ENCODE data around the gene XCL2. TPM values are rescaled to one million over a fixed set of nuclear protein-coding genes. Genes with fewer than 3 reads are reported as not detected.

XCL2 gene
- total RNA-seq, 2 experiments from 2014 or later = not detected

GRCh38 chr1:168514455-168514854 lies 29.3 kb downstream of the XCL2 start:
- no peak for DNase-seq (ENCODE audit: low spot score)
- no TSS peak for BruUV-seq (replicated peaks)
- no peaks in the 10 kb centered on the region for H4K20me1 ChIP-seq (ENCODE audit: insufficient read depth, low read length)
- no peaks in the 10 kb centered on the region for H3K9me2 ChIP-seq (ENCODE audit: insufficient read depth, low read length)
- no peak overlapping the region for H2AFZ ChIP-seq (ENCODE audit: low read length)
- H3K9me3 ChIP-seq (ENCODE audit: low read length) = no peaks in the 10 kb centered on the region
- no peak for TF ChIP-seq CTCF (conservative IDR thresholded peaks at IDR 0.05; ENCODE audit: low read length)
- TF ChIP-seq EZH2phosphoT487 (IDR thresholded peaks at IDR 0.05; ENCODE audit: borderline replicate concordance, low read depth, low read length) = no peak
- no peak overlapping the region for H3K27ac ChIP-seq (ENCODE audit: low read depth, low read length, poor library complexity, severe bottlenecking)
- H3K4me2 ChIP-seq (ENCODE audit: low read length) = no peak overlapping the region
- intact Hi-C loops (cut with micrococcal nuclease; ENCODE audit: unreplicated experiment) = no loop called here
- ChIA-PET CTCF (ENCODE audit: unreplicated experiment) (no interaction called here), POLR2A (interaction anchor here (1.2 kb wide), 1 partner anchor 9 kb away, joined by 3 read pairs; no protein-coding TSS in a partner anchor)
- H3K36me3 ChIP-seq (ENCODE audit: insufficient read depth, low read length) = no peaks in the 10 kb centered on the region
- no peaks in the 10 kb centered on the region for H3K4me1 ChIP-seq (ENCODE audit: insufficient read depth, low read length, poor library complexity, severe bottlenecking)
- H3K79me2 ChIP-seq (ENCODE audit: insufficient read depth, low read depth, low read length) = no peaks in the 10 kb centered on the region
- no peak overlapping the region for H3K4me3 ChIP-seq (ENCODE audit: low read depth, low read length, poor library complexity, severe bottlenecking)

- no peak overlapping the region for H3K27ac ChIP-seq (ENCODE audit: low read depth, low read length, poor library complexity, severe bottlenecking)
- intact Hi-C loops (cut with micrococcal nuclease; ENCODE audit: unreplicated experiment) = no loop called here
- no peaks in the 10 kb centered on the region for H3K9me2 ChIP-seq (ENCODE audit: insufficient read depth, low read length)
- no peak overlapping the region for H2AFZ ChIP-seq (ENCODE audit: low read length)
- H3K4me1 ChIP-seq (ENCODE audit: insufficient read depth, low read length, poor library complexity, severe bottlenecking) = no peaks in the 10 kb centered on the region
- TF ChIP-seq CTCF (conservative IDR thresholded peaks at IDR 0.05; ENCODE audit: low read length) (no peak), EZH2phosphoT487 (IDR thresholded peaks at IDR 0.05; ENCODE audit: borderline replicate concordance, low read depth, low read length) (no peak)
- no peak overlapping the region for H3K4me2 ChIP-seq (ENCODE audit: low read length)
- DNase-seq (ENCODE audit: low spot score) = no peak
- no TSS peak for BruUV-seq (replicated peaks)
- CTCF ChIA-PET (ENCODE audit: unreplicated experiment) = no interaction called here
- no peaks in the 10 kb centered on the region for H3K79me2 ChIP-seq (ENCODE audit: insufficient read depth, low read depth, low read length)
- no peaks in the 10 kb centered on the region for H3K9me3 ChIP-seq (ENCODE audit: low read length)
- no peak overlapping the region for H3K4me3 ChIP-seq (ENCODE audit: low read depth, low read length, poor library complexity, severe bottlenecking)
- no peaks in the 10 kb centered on the region for H3K36me3 ChIP-seq (ENCODE audit: insufficient read depth, low read length)
- H4K20me1 ChIP-seq (ENCODE audit: insufficient read depth, low read length) = no peaks in the 10 kb centered on the region
- POLR2A ChIA-PET = interaction anchor here (1.2 kb wide), 1 partner anchor 8 kb away, joined by 3 read pairs; no protein-coding TSS in a partner anchor
These were observed 30.0 kb downstream of the XCL2 start for GRCh38 chr1:168513656-168514404.

GRCh38 chr1:168512864-168513595 lies 30.8 kb downstream of the XCL2 start:
- intact Hi-C loops (cut with micrococcal nuclease; ENCODE audit: unreplicated experiment) = no loop called here
- no peak overlapping the region for H3K4me3 ChIP-seq (ENCODE audit: low read depth, low read length, poor library complexity, severe bottlenecking)
- POLR2A ChIA-PET = no interaction called here

More at GRCh38 chr1:168512864-168513595, 30.8 kb downstream of the XCL2 start:
- no peak for DNase-seq (ENCODE audit: low spot score)
- no peaks in the 10 kb centered on the region for H3K4me1 ChIP-seq (ENCODE audit: insufficient read depth, low read length, poor library complexity, severe bottlenecking)
- no peak overlapping the region for H3K4me2 ChIP-seq (ENCODE audit: low read length)
- H3K79me2 ChIP-seq (ENCODE audit: insufficient read depth, low read depth, low read length) = no peaks in the 10 kb centered on the region
- CTCF ChIA-PET (ENCODE audit: unreplicated experiment) = no interaction called here
- H3K9me3 ChIP-seq (ENCODE audit: low read length) = no peaks in the 10 kb centered on the region
- no peak overlapping the region for H3K27ac ChIP-seq (ENCODE audit: low read depth, low read length, poor library complexity, severe bottlenecking)
- no TSS peak for BruUV-seq (replicated peaks)
- H2AFZ ChIP-seq (ENCODE audit: low read length) = no peak overlapping the region
- no peaks in the 10 kb centered on the region for H3K36me3 ChIP-seq (ENCODE audit: insufficient read depth, low read length)
- H4K20me1 ChIP-seq (ENCODE audit: insufficient read depth, low read length) = no peaks in the 10 kb centered on the region
- TF ChIP-seq EZH2phosphoT487 (IDR thresholded peaks at IDR 0.05; ENCODE audit: borderline replicate concordance, low read depth, low read length) = no peak
- no peaks in the 10 kb centered on the region for H3K9me2 ChIP-seq (ENCODE audit: insufficient read depth, low read length)

Data from OCI-LY7 (cell line).